Kidney (tissue), 14 donors: ENCODE results near the gene USP6NL. TPM values are rescaled to one million over a fixed set of nuclear protein-coding genes. Genes with fewer than 3 reads are reported as not detected.

Experiments
- DNase-seq, 5 donors: peaks; one replicate each; pipeline ENCODE4 v3.0.0-alpha.2; 2013 to 2020
- FAIRE-seq: peaks from 2 replicates; lab custom pipeline; 2012; peaks lifted over from hg19 to GRCh38; lab: Jason Lieb, UNC
- H3K27ac ChIP-seq, 2 donors: one replicate each; pipeline ENCODE4 v1.7.0; 2013; ENCODE audit warnings: low read depth in 2 of 2, low read length in 2 of 2, inconsistent platforms in 1 of 2
- H3K27me3 ChIP-seq: one replicate; pipeline ENCODE4 v1.7.1; 2013; ENCODE audit warnings: low read length, inconsistent platforms; ENCODE audit not compliant: control insufficient read depth, insufficient read depth
- H3K36me3 ChIP-seq, 3 donors: one replicate each; pipeline versions ENCODE4 v1.7.0 to v1.7.1; 2013; ENCODE audit warnings: low read length in 3 of 3, control low read depth in 1 of 3, inconsistent platforms in 1 of 3; ENCODE audit not compliant: insufficient read depth in 3 of 3, control insufficient read depth in 2 of 3
- H3K4me1 ChIP-seq, 3 donors: one replicate each; pipeline versions ENCODE4 v1.7.0 to v1.7.1; 2013; ENCODE audit warnings: low read length in 3 of 3, inconsistent platforms in 1 of 3, low read depth in 1 of 3; ENCODE audit not compliant: control insufficient read depth in 2 of 3, insufficient read depth in 2 of 3
- H3K4me3 ChIP-seq, 3 donors: one replicate each; pipeline versions ENCODE4 v1.7.0 to v1.8.1; 2013; ENCODE audit warnings: low read length in 3 of 3, control low read depth in 1 of 3, inconsistent platforms in 1 of 3
- H3K9ac ChIP-seq, 3 donors: one replicate each; pipeline versions ENCODE4 v1.7.0 to v1.7.1; 2013; ENCODE audit warnings: low read length in 3 of 3, control low read depth in 1 of 3, inconsistent platforms in 1 of 3
- H3K9me3 ChIP-seq, 3 donors: one replicate each; pipeline versions ENCODE4 v1.7.0 to v1.7.1; 2013; ENCODE audit warnings: low read length in 3 of 3, control low read depth in 1 of 3, inconsistent platforms in 1 of 3; ENCODE audit not compliant: control insufficient read depth in 2 of 3, insufficient read depth in 1 of 3
- CTCF ChIP-seq: IDR thresholded peaks from 3 replicates; pipeline ENCODE4 v1.5.1; 2012; ENCODE audit warnings: mild to moderate bottlenecking, moderate library complexity, borderline replicate concordance; ENCODE audit not compliant: insufficient read depth; ENCODE audit errors: extremely low read depth
- intact Hi-C: fragments of 100-400 bp; cut with DNase I; formaldehyde crosslinking; loops from one replicate; pipeline ENCODE4 v1.11.1; 2022
- polyA plus RNA-seq: library from polyadenylated mRNA; stranded (reverse); fragments of 350-450 nt; fragmentation: Illumina TruSeq; extraction: RNeasy Lipid Tissue Mini Kit (QIAGEN cat#74804); gene quantifications from one replicate; pipeline ENCODE4 v1.2.3, GENCODE V29; 2014; ENCODE audit warnings: low read depth, low replicate concordance; ENCODE audit not compliant: insufficient read depth
- total RNA-seq: library from RNA; stranded (reverse); fragmentation: NEBNext Ultra II Directional; extraction: Animal tissue kit (Norgen Biotek cat#: 25700); gene quantifications from one replicate; pipeline ENCODE4 v1.2.1, GENCODE V29; 2021
- donor health status: control.
- donor health status: control.
- donor health status: control.
- donor health status: control.
- donor health status: control.
- donor health status: DM: yes; HTN: yes; CAD: no.
- donor health status: Normal renal cell carcinoma (clear cell type).

The USP6NL gene
- total and polyA plus RNA-seq, 2 donors from 2014 or later: 4.5 to 17.7 TPM

- TF ChIP-seq CTCF: no peak
- H3K36me3 ChIP-seq: peaks cover 0 to 2% (median 2%) of the 10 kb centered on the region in 3 donors
- no peak for DNase-seq
- no peaks in the 10 kb centered on the region for H3K9me3 ChIP-seq
- H3K4me1 ChIP-seq: no peaks in the 10 kb centered on the region
- no peak overlapping the region for H3K9ac ChIP-seq
- FAIRE-seq: no peak
- H3K27me3 ChIP-seq: no peaks in the 10 kb centered on the region
- no peak overlapping the region for H3K27ac ChIP-seq
- intact Hi-C loops: no loop called here
- H3K4me3 ChIP-seq: no peak overlapping the region
Measured at GRCh38 chr10:11468126-11468742, 143.2 kb downstream of the USP6NL start.

GRCh38 chr10:11465406-11465805 lies 146.0 kb downstream of the USP6NL start:
- peak in 1 of 5 donors; percentile 17 for DNase-seq
- H3K27me3 ChIP-seq: no peaks in the 10 kb centered on the region
- no peaks in the 10 kb centered on the region for H3K9me3 ChIP-seq
- intact Hi-C loops: no loop called here
- FAIRE-seq: no peak
- H3K9ac ChIP-seq: no peak overlapping the region
- H3K36me3 ChIP-seq: peaks cover 0 to 17% (median 11%) of the 10 kb centered on the region in 3 donors
- no peak overlapping the region for H3K4me3 ChIP-seq
- no peak for TF ChIP-seq CTCF
- H3K4me1 ChIP-seq: no peaks in the 10 kb centered on the region
- no peak overlapping the region for H3K27ac ChIP-seq

- H3K4me3 ChIP-seq: no peak overlapping the region
- FAIRE-seq (no peak), DNase-seq (peak in 1 of 5 donors; percentile 48)
- H3K27ac ChIP-seq: no peak overlapping the region
- H3K9ac ChIP-seq: no peak overlapping the region
- no peaks in the 10 kb centered on the region for H3K27me3 ChIP-seq
- no peaks in the 10 kb centered on the region for H3K9me3 ChIP-seq
- H3K36me3 ChIP-seq: peaks cover 2 to 17% (median 11%) of the 10 kb centered on the region in 3 donors
- no peaks in the 10 kb centered on the region for H3K4me1 ChIP-seq
- TF ChIP-seq CTCF: no peak
- intact Hi-C loops: no loop called here
Measured at GRCh38 chr10:11463111-11463510, 148.3 kb downstream of the USP6NL start.

- FAIRE-seq (no peak), DNase-seq (no peak)
- H3K27me3 ChIP-seq: no peaks in the 10 kb centered on the region
- intact Hi-C loops: no loop called here
- no peak overlapping the region for H3K4me3 ChIP-seq
- H3K9ac ChIP-seq: no peak overlapping the region
- H3K9me3 ChIP-seq: no peaks in the 10 kb centered on the region
- H3K4me1 ChIP-seq: no peaks in the 10 kb centered on the region
- no peak overlapping the region for H3K27ac ChIP-seq
- H3K36me3 ChIP-seq: peaks cover 2 to 17% (median 13%) of the 10 kb centered on the region in 3 donors
- no peak for TF ChIP-seq CTCF
Measured at GRCh38 chr10:11462071-11462470, 149.4 kb downstream of the USP6NL start.
